ENCODE results near the gene PTPRN2.
"Not testable (repeated sequence)": the region's sequence is repeated elsewhere in the genome, so short reads cannot be mapped to it uniquely, and the experiment has no call there.

Gene PTPRN2

DNA sequence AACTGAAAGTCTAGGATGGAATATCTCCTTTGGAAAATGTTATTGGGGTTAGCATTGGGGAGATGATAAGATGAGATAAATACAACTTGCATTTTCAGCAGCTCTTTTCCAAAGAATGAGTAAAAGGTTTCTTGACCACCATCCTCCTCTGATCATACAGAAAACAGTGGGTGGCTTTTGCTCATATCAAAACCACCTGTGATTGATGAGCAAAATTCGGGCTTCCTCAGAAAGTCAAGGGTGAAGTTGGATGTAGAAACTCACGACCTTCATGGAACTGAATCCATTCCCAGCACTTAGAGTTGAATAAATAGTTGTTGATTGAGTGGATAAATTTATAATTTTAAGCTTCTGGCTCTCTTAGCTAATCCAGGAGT lies 1092.5 kb downstream of the PTPRN2 start:
- TF ChIP-seq, protein P1, sequence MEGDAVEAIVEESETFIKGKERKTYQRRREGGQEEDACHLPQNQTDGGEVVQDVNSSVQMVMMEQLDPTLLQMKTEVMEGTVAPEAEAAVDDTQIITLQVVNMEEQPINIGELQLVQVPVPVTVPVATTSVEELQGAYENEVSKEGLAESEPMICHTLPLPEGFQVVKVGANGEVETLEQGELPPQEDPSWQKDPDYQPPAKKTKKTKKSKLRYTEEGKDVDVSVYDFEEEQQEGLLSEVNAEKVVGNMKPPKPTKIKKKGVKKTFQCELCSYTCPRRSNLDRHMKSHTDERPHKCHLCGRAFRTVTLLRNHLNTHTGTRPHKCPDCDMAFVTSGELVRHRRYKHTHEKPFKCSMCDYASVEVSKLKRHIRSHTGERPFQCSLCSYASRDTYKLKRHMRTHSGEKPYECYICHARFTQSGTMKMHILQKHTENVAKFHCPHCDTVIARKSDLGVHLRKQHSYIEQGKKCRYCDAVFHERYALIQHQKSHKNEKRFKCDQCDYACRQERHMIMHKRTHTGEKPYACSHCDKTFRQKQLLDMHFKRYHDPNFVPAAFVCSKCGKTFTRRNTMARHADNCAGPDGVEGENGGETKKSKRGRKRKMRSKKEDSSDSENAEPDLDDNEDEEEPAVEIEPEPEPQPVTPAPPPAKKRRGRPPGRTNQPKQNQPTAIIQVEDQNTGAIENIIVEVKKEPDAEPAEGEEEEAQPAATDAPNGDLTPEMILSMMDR (IDR thresholded peaks at IDR 0.05; ENCODE audit: low read depth, low read length, missing control alignments): no peak
- no peak for DNase-seq (ENCODE audit: low read depth)
- no peak overlapping the region for H3K4me3 ChIP-seq (ENCODE audit: low read depth, low read length)
- in situ Hi-C loops (cut with HindIII; ENCODE audit: low sequenced_read_pairs): no loop called here

DNA sequence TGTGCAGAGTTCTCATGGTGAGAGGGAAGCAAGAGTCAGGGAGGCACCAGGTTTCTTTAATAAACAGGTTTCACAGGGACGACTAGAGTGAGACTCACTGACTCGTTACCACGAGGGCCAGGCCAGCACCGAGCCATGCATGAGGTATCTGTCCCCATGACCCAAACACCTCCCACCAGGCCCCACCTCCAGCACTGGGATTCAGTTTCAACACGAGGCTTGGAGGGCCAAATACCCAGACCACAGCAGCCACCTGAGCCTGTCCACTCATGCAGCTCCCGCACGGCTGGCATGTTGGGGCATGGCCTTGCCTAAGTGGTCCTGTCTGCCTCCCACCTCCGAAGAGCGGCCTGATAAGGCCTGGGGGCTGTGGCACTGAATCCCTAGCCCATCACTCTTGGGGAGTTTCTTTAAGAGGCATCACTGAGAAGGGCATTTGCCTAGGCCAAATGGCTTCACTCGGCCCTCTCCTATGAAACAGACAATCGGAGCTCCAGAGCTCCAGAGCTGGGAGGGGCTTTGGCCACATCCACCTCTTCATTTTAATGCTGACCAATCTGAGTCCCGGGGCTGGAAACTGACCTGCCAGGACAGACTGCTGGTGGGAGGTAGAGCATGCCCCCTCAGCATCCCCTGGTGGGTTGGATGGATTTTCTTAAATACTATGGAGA lies 1093.0 kb downstream of the PTPRN2 start:
- no peak for DNase-seq (ENCODE audit: low read depth)
- in situ Hi-C loops (cut with HindIII; ENCODE audit: low sequenced_read_pairs): no loop called here
- H3K4me3 ChIP-seq (ENCODE audit: low read depth, low read length): no peak overlapping the region
- TF ChIP-seq, protein P1 (IDR thresholded peaks at IDR 0.05; ENCODE audit: low read depth, low read length, missing control alignments): no peak

DNA sequence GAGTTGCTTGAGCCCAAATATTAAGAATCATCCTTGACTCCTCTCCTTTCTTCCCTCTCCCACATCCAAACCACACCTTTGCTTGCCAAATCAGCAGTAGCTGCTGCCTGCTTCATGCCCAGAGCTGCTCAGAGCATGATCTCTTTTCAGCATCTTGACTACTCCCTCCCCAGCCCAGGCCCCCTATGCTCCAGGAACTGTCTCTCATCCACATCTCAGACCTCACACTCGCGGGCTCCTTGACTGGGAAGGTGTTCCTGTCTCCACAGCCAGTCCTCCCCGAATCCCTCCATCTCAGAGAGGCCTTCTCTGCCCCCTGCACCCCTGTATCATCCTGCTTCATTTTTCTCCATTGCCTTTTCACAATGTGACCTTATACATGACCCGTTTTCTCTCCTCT lies 1093.8 kb downstream of the PTPRN2 start:
- in situ Hi-C loops (cut with HindIII; ENCODE audit: low sequenced_read_pairs): no loop called here
- no peak for DNase-seq (ENCODE audit: low read depth)

DNA sequence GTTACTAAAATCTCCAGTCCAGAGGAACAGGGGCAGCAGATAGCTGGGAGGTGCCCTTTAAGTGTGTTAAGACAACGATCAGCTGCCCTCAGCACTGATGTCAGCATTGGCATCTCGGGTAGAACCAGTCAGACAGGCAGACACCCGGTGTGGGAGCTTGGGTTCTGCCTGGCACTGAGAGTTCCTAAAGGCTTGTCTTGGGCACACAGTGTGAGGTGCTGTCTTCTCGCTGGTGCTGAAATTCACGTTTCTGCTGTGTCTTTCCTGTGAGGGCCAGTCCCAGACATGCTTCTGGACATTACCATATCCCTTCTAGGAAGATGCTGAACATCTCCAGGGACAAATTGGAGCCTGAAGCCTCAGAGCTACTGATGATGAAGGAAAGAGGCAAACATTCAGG lies 1094.6 kb downstream of the PTPRN2 start:
- DNase-seq (ENCODE audit: low read depth): no peak
- H3K4me3 ChIP-seq (ENCODE audit: low read depth, low read length): no peak overlapping the region
- in situ Hi-C loops (cut with HindIII; ENCODE audit: low sequenced_read_pairs): no loop called here
- TF ChIP-seq, protein P1 (IDR thresholded peaks at IDR 0.05; ENCODE audit: low read depth, low read length, missing control alignments): no peak

More for the DNA sequence above, 1093.8 kb downstream of the PTPRN2 start:
- no peak overlapping the region for H3K4me3 ChIP-seq (ENCODE audit: low read depth, low read length)
- TF ChIP-seq, protein P1 (IDR thresholded peaks at IDR 0.05; ENCODE audit: low read depth, low read length, missing control alignments): no peak

DNA sequence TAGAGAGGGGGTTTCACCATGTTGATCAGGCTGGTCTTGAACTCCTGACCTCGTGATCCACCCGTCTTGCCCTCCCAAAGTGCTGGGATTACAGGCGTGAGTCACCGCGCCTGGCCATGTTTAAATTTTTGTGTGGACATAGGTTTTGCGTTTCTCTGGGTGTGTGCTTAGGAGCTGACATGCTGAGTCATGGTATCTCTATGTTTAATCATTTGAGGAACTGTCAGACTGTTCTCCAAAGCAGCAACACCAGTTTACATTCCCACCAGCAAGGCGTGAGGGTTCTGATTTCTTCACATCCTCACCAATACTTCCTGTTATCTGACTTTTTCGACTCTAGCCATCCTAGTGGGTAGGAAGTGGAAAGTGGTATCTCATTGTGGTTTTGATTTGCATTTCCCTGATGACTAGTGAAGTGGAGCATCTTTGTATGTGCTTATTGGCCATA lies 1097.1 kb downstream of the PTPRN2 start:
- in situ Hi-C loops (cut with HindIII; ENCODE audit: low sequenced_read_pairs): no loop called here
- DNase-seq (ENCODE audit: low read depth): peak; percentile 3
- no peak overlapping the region for H3K4me3 ChIP-seq (ENCODE audit: low read depth, low read length)
- TF ChIP-seq, protein P1 (IDR thresholded peaks at IDR 0.05; ENCODE audit: low read depth, low read length, missing control alignments): no peak

DNA sequence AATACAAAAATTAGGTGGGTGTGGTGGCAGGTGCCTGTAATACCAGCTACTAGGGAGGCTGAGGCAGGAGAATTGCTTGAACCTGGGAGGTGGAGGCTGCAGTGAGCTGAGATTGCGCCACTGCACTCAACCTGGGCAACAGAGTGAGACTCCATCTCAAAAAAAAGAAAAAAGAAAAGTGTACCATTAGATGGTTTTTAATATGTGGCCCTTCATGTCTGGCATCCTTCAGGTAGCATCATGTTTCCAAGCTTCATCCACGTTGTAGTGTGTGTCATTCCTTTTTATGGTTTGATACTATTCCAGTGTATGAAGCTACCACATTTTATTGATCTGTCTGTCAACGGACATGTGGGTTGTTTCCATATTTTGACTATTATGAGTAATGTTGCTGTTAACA lies 1097.8 kb downstream of the PTPRN2 start:
- in situ Hi-C loops (cut with HindIII; ENCODE audit: low sequenced_read_pairs); H3K4me3 ChIP-seq (ENCODE audit: low read depth, low read length); DNase-seq (ENCODE audit: low read depth): not testable (repeated sequence)

All from astrocyte of the cerebellum (primary cell).